GM23248 (cell line): ENCODE measurements around the gene PKN2.

Source experiments
- EZH2 ChIP-seq: fragments of 200-600 bp; sonication (generic); IDR thresholded peaks from 2 replicates; pipeline ENCODE4 v1.6.1; 2018; ENCODE audit warnings: antibody characterized with exemption, mild to moderate bottlenecking; ENCODE audit not compliant: insufficient read depth, poor library complexity, severe bottlenecking
- EZH2phosphoT487 ChIP-seq: fragments of 200-600 bp; sonication (generic); IDR thresholded peaks from 2 replicates; pipeline ENCODE4 v1.6.1; 2018; ENCODE audit warnings: antibody characterized with exemption, moderate library complexity, mild to moderate bottlenecking, low read depth; ENCODE audit not compliant: insufficient read depth

DNA sequence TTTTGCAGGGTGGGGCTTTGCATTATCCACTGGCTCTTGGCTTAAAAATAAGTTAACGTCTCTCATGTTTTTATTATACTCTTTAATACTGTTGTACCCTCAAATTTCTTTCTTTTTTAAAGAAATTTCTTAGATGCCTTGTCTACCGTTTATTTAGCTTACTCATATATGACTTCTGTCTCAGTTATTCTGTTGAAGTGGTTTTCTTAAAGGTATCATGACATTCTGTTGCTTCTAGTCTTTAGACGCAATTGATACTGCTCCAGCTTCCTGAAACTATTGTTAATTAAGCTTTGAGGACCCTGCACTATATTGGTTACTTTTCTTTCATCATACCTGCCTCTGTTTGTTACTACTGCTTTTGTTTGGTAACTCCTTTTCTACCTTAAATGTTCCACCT lies 11.7 kb downstream of the PKN2 start:
- TF ChIP-seq EZH2phosphoT487 (no peak), EZH2 (no peak)
